GM23248 (cell line): ENCODE results near the gene PPARGC1A. TPM values are rescaled to one million over a fixed set of nuclear protein-coding genes. Genes with fewer than 3 reads are reported as not detected.

Source experiments
- DNase-seq: peaks from one replicate; pipeline ENCODE4 v3.0.0-alpha.2; 2015
- H2AFZ ChIP-seq: fragments of 200-600 bp; sonication (generic); 2 replicates; pipeline ENCODE4 v1.6.1; 2016; ENCODE audit warnings: antibody characterized with exemption
- H3F3A ChIP-seq: fragments of 200-600 bp; sonication (generic); 2 replicates; pipeline ENCODE4 v1.6.1; 2016; ENCODE audit warnings: mild to moderate bottlenecking, antibody characterized with exemption, mixed run types; ENCODE audit not compliant: insufficient read depth
- H3K27ac ChIP-seq: fragments of 200-600 bp; sonication (generic); 2 replicates; pipeline ENCODE4 v1.5.1; 2016; ENCODE audit warnings: mild to moderate bottlenecking
- H3K27me3 ChIP-seq: fragments of 200-600 bp; sonication (generic); replicated peaks from 2 replicates; pipeline ENCODE4 v1.6.1; 2016; ENCODE audit warnings: mild to moderate bottlenecking; ENCODE audit not compliant: insufficient read depth
- H3K36me3 ChIP-seq: fragments of 200-600 bp; sonication (generic); 2 replicates; pipeline ENCODE4 v1.6.1; 2016; ENCODE audit warnings: low read depth, mild to moderate bottlenecking
- H3K4me1 ChIP-seq: fragments of 200-600 bp; sonication (generic); 2 replicates; pipeline ENCODE4 v1.6.1; 2016; ENCODE audit warnings: mild to moderate bottlenecking; ENCODE audit not compliant: insufficient read depth
- H3K4me2 ChIP-seq: fragments of 200-600 bp; sonication (generic); one replicate; pipeline ENCODE4 v1.6.1; 2016; ENCODE audit warnings: mild to moderate bottlenecking; ENCODE audit not compliant: unreplicated experiment
- H3K4me3 ChIP-seq: fragments of 200-600 bp; sonication (generic); 2 replicates; pipeline ENCODE4 v1.5.1; 2016; ENCODE audit warnings: mild to moderate bottlenecking
- H3K79me2 ChIP-seq: fragments of 200-600 bp; sonication (generic); 2 replicates; pipeline ENCODE4 v1.6.1; 2016; ENCODE audit warnings: mild to moderate bottlenecking; ENCODE audit not compliant: insufficient read depth
- H3K9ac ChIP-seq: fragments of 200-600 bp; sonication (generic); 2 replicates; pipeline ENCODE4 v1.6.1; 2016; ENCODE audit warnings: mild to moderate bottlenecking
- H3K9me2 ChIP-seq: fragments of 200-600 bp; sonication (generic); 2 replicates; pipeline ENCODE4 v1.6.1; 2016; ENCODE audit warnings: mixed run types, mild to moderate bottlenecking, moderate library complexity; ENCODE audit not compliant: insufficient read depth
- H3K9me3 ChIP-seq: fragments of 200-600 bp; sonication (generic); one replicate; pipeline ENCODE4 v1.6.1; 2017; ENCODE audit warnings: low read depth
- H4K20me1 ChIP-seq: fragments of 200-600 bp; sonication (generic); 2 replicates; pipeline ENCODE4 v1.6.0; 2016; ENCODE audit not compliant: insufficient read depth
- EZH2 ChIP-seq: fragments of 200-600 bp; sonication (generic); IDR thresholded peaks from 2 replicates; pipeline ENCODE4 v1.6.1; 2018; ENCODE audit warnings: antibody characterized with exemption, mild to moderate bottlenecking; ENCODE audit not compliant: insufficient read depth, poor library complexity, severe bottlenecking
- EZH2phosphoT487 ChIP-seq: fragments of 200-600 bp; sonication (generic); IDR thresholded peaks from 2 replicates; pipeline ENCODE4 v1.6.1; 2018; ENCODE audit warnings: antibody characterized with exemption, moderate library complexity, mild to moderate bottlenecking, low read depth; ENCODE audit not compliant: insufficient read depth
- WGBS, 2 experiments: methylation state at CpG; one replicate each; pipeline ENCODE4 v1.1.6; 2015 to 2017; ENCODE audit warnings: low lambda C conversion rate in 2 of 2, low coverage in 1 of 2; ENCODE audit errors: missing lambda C conversion rate in 2 of 2; 5-methylcytosine and 5-hydroxymethylcytosine counted together
- in situ Hi-C: fragments of 300-500 bp; cut with MboI; formaldehyde crosslinking; loops from 2 replicates; pipeline ENCODE4 v1.15.0; 2020
- polyA plus RNA-seq: library from polyadenylated mRNA; unstranded; fragments of >200 nt; fragmentation: Nextera tagmentation; extraction: Ambion mirVana; gene quantifications from 2 replicates; pipeline ENCODE4 v1.2.1, GENCODE V29; 2016
- total RNA-seq: library from RNA; depleted of rRNA; stranded (reverse); fragments of >200 nt; shearing (Covaris generic); gene quantifications from 2 replicates; pipeline ENCODE4 v1.2.3, GENCODE V29; 2014

Gene PPARGC1A
- total and polyA plus RNA-seq, 2 experiments from 2014 or later, result not detected

DNA sequence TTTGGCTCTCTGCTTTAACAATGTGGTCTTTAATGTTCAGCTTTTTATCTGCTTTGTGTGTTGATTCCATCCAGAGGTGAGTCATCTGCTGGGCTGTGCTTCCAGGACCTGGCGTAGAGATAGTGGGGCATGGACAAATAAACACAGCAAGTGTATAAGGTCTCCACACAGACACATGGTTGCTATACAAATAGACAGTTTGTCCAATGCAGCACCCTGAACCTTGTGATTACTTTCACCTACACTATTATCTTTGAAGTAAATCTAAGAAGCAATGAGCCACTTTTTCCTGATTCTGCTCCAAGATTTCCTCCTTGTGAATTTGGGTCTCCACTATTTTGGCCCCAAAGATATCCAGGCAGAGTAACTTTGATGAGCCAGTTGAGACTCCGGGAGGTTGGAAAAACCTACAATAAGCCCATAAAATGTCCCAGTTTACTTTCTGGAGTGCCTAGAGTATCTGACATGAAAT is 12.1 kb downstream of the PPARGC1A start:
- Histone ChIP-seq H4K20me1 (no peaks in the 10 kb centered on the region), H3K79me2 (no peaks in the 10 kb centered on the region), H3K9me3 (no peaks in the 10 kb centered on the region), H3K4me1 (no peaks in the 10 kb centered on the region), H3F3A (no peaks in the 10 kb centered on the region), H2AFZ (no peak overlapping the region), H3K27me3 (peaks cover 4% of the 10 kb centered on the region), H3K9ac (no peak overlapping the region), H3K4me3 (no peak overlapping the region), H3K27ac (no peak overlapping the region), H3K9me2 (no peaks in the 10 kb centered on the region), H3K4me2 (no peak overlapping the region), H3K36me3 (no peaks in the 10 kb centered on the region)
- WGBS, 2 experiments, result 53 to 57% methylated on average over 2 of the region's 2 CpGs
- no peak for DNase-seq
- no peak for TF ChIP-seq EZH2phosphoT487
- TF ChIP-seq EZH2, result no peak
- in situ Hi-C loops, result no loop called here

DNA sequence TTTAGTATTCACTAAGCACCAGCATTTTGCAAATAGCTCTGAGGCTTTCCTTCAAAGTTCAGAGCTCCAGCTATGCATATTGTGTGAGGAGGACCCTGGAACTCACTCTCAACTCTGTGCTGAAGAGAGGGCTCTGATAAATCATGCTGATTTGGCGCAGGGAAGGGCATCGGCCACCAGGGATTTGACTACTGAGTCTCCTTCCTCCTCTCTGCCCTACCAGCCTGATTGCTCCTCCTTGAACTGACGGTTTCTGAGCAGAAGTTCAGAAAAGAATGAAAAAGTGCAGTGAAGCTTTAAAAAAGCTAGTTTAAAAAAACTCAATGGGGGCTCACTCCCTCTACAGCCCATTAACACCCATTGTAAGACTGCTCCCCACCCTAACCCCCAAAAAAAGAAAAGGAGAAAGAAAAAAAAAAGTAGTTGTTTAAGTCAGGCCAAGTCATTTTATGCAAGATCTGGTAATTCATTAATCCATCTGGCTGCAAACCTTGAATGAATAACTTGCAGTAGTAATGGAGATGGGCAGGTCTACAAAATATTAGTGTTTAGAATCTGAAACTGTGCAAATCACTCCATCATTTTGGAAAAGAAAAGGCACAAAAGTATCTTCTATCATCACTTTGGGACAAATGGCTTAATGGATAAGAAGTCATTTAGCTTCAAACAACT is 13.3 kb downstream of the PPARGC1A start:
- Histone ChIP-seq H2AFZ (no peak overlapping the region), H3K36me3 (no peaks in the 10 kb centered on the region), H3K27me3 (peaks cover 4% of the 10 kb centered on the region), H3F3A (no peaks in the 10 kb centered on the region), H3K9me3 (no peaks in the 10 kb centered on the region), H3K9me2 (no peaks in the 10 kb centered on the region), H3K27ac (no peak overlapping the region), H3K4me3 (no peak overlapping the region), H4K20me1 (no peaks in the 10 kb centered on the region), H3K79me2 (no peaks in the 10 kb centered on the region), H3K4me2 (no peak overlapping the region), H3K4me1 (no peaks in the 10 kb centered on the region), H3K9ac (no peak overlapping the region)
- in situ Hi-C loops, result no loop called here
- no peak for TF ChIP-seq EZH2
- TF ChIP-seq EZH2phosphoT487, result no peak
- no peak for DNase-seq
- 56 to 60% methylated on average over 3 of the region's 3 CpGs for WGBS, 2 experiments

DNA sequence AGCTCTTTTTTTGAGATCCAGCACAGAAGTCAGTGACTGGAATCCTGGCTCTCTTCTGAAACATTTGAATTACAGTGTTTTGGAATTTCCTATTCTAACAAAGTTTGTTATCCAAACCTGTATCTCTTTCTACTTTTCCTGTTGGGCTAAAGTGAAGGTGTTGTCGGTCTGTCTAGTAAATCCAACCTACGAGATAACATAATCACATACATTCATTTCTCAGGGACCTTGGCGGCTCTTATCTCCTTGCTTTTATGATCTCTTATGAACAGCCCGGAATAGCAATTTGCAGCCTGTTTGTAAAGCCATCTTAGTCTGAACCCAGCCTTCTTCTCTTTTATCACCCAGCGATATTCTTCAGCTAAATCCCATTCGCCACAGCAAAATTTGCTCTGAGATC is 14.5 kb downstream of the PPARGC1A start:
- peaks cover 4% of the 10 kb centered on the region for H3K27me3 ChIP-seq
- no peaks in the 10 kb centered on the region for H4K20me1 ChIP-seq
- H3K4me3 ChIP-seq, result no peak overlapping the region
- no peak for DNase-seq
- TF ChIP-seq EZH2 (no peak), EZH2phosphoT487 (no peak)
- H2AFZ ChIP-seq, result no peak overlapping the region
- in situ Hi-C loops, result no loop called here
- H3K4me1 ChIP-seq, result no peaks in the 10 kb centered on the region
- H3K4me2 ChIP-seq, result no peak overlapping the region
- 72 to 77% methylated on average over 6 of the region's 6 CpGs for WGBS, 2 experiments
- H3K9me2 ChIP-seq, result no peaks in the 10 kb centered on the region
- no peaks in the 10 kb centered on the region for H3K36me3 ChIP-seq
- no peaks in the 10 kb centered on the region for H3K9me3 ChIP-seq
- no peak overlapping the region for H3K9ac ChIP-seq
- no peaks in the 10 kb centered on the region for H3K79me2 ChIP-seq
- H3F3A ChIP-seq, result no peaks in the 10 kb centered on the region
- no peak overlapping the region for H3K27ac ChIP-seq

DNA sequence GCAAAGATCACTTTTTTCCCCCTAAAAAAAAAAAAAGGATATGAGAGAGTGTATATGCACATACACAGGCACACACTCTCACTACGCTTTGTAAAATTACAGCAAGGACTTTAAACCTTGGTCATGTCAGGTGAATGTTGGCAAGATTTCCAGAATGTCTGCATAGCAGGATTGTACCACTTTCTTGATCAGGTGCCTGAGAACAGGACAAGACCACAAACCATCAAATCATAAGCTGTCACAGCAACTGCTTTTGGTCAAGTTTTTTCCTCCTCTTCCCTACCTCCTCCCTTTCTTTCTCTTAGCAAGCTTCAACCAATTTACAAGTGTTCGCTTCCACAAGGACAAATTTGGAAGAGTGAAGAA is 15.3 kb downstream of the PPARGC1A start:
- no peaks in the 10 kb centered on the region for H3K9me3 ChIP-seq
- H3K79me2 ChIP-seq, result no peaks in the 10 kb centered on the region
- H3K4me2 ChIP-seq, result no peak overlapping the region
- H2AFZ ChIP-seq, result no peak overlapping the region
- TF ChIP-seq EZH2 (no peak), EZH2phosphoT487 (no peak)
- no peak overlapping the region for H3K9ac ChIP-seq
- H3K9me2 ChIP-seq, result no peaks in the 10 kb centered on the region
- 48 to 59% methylated on average over 2 of the region's 2 CpGs for WGBS, 2 experiments
- peaks cover 4% of the 10 kb centered on the region for H3K27me3 ChIP-seq
- H3F3A ChIP-seq, result no peaks in the 10 kb centered on the region
- H3K27ac ChIP-seq, result no peak overlapping the region
- H4K20me1 ChIP-seq, result no peaks in the 10 kb centered on the region
- H3K4me1 ChIP-seq, result no peaks in the 10 kb centered on the region
- H3K36me3 ChIP-seq, result no peaks in the 10 kb centered on the region
- in situ Hi-C loops, result no loop called here
- H3K4me3 ChIP-seq, result no peak overlapping the region
- no peak for DNase-seq
